HG02885 (cell line): ENCODE measurements around the gene PCYT1A.
"Not testable (repeated sequence)": the region's sequence is repeated elsewhere in the genome, so short reads cannot be mapped to it uniquely, and the experiment has no call there.

Experiments used
- ATAC-seq: cut with Tn5 transposase; IDR thresholded peaks from one replicate; pipeline ENCODE4 v1.9.1; 2021; ENCODE audit warnings: mild to moderate bottlenecking; ENCODE audit not compliant: unreplicated experiment, poor library complexity

PCYT1A gene

DNA sequence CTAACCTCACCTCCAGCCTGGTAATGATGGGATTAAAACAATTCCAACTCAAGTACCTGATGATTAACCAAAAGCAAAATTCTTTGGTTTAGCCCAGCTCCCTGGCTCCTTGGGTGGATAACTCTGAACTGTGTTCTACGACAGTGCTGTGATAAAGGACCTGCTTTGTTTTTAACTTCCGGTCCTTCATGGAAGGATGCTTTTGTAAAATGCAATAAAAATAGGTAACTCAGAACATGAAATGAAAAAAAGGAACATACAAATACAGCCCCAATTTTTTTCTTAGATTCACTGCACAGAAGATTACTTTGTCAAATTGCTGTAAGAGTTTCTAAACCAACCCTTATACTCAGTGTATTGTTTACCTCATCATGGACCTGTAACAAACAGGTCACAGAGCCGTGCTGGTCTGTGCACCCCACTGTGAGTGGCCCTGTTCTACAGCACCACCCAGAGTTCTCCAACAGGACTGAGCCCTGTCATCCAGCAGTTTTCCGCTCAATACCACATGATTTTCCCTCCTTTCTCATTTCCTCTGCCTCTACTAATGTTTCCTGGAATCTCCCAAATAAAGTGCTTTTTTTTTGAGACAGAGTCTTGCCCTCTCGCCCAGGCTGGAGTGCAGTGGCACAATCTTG is 4.9 kb upstream of the PCYT1A start:
- ATAC-seq, result peak; percentile 42

GRCh38 chr3:196288141-196288460 is 575 bp upstream of the PCYT1A start:
- no peak for ATAC-seq

GRCh38 chr3:196287090-196287439 is 461 bp downstream of the PCYT1A start:
- peak; percentile 30 for ATAC-seq

GRCh38 chr3:196284396-196284795 is 3.1 kb downstream of the PCYT1A start:
- no peak for ATAC-seq

- ATAC-seq, result no peak
These were observed 5.6 kb downstream of the PCYT1A start for GRCh38 chr3:196281962-196282361.

GRCh38 chr3:196280689-196281440 is 6.7 kb downstream of the PCYT1A start:
- peak; percentile 67 for ATAC-seq

DNA sequence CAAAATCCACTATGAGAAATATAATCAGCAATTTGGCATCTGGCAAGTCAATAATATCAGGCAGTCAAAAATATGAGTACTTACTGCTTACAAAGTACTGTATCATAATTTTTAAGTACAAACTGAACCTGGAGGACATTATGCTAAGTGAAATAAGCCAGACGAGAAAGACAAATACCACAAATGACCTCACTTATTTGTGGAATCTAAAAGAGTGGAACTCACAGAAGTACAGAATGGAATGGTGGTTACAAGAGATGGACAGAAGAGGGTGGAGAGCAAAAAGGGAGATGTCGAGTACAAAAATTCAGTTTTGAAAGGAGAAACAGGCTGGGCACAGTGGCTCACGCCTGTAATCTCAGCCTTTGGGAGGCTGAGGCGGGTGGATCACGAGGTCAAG is 12.4 kb downstream of the PCYT1A start:
- ATAC-seq, result no peak

DNA sequence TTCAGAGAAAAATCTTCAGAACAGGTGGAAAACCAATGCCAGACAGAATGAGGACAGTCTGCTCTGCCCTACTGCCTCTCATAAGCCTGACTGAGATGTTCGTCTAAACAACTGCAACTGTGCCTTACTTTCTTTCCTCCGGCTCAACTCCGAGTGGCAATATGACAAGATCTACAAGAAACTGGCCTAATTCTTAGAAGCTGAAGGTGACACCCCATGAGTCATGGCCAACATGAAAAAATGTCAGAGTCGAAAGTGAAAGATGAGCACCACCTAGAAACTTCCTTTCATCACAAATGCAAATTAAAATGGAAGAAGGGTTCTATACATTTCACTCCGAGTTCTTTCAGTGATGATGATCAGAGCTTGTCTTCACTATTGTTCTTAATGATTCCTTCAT is 12.9 kb downstream of the PCYT1A start:
- ATAC-seq, result peak; percentile 82

DNA sequence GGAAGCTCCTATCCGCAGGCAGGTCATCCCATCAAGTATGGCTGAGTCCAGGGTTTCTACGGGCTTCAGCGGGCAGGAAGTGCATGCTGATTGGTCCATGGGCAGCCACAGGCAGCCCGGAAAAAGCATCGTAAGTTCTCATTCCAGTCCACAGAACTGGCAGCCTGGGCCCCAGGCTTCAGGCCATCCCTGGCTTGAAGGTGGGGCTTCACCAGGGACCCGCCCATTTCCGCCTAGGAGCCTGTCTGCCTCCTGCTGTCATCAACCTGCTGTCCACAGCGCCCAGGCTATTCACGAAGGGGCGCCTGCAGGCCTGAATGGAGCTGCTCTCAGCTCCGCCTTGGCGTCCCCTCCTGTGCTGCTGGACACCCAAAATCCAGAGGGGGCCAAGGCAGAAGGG is 13.9 kb downstream of the PCYT1A start:
- ATAC-seq, result no peak

DNA sequence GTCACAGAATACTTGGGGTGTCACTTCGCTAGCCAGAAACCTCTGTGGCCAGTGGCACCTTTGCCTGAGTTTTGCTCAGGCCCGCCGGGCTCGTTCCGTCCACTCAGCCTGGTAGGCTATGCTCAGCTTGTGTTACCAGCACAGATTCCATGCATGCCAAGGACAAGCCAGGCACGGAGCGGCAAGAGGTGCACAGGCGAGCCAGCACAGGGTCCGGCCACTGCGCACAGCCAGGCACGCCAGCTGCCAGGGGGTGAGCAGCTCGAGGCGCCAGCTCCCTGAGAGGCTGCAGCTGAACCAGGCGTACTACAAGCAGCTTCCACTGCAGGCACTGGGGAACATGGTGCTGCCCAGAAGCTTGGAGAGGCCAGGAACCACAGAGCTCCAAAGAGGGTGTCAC is 14.7 kb downstream of the PCYT1A start:
- ATAC-seq, result no peak

- ATAC-seq, result no peak
These were observed 17.0 kb downstream of the PCYT1A start for GRCh38 chr3:196270499-196270898.

DNA sequence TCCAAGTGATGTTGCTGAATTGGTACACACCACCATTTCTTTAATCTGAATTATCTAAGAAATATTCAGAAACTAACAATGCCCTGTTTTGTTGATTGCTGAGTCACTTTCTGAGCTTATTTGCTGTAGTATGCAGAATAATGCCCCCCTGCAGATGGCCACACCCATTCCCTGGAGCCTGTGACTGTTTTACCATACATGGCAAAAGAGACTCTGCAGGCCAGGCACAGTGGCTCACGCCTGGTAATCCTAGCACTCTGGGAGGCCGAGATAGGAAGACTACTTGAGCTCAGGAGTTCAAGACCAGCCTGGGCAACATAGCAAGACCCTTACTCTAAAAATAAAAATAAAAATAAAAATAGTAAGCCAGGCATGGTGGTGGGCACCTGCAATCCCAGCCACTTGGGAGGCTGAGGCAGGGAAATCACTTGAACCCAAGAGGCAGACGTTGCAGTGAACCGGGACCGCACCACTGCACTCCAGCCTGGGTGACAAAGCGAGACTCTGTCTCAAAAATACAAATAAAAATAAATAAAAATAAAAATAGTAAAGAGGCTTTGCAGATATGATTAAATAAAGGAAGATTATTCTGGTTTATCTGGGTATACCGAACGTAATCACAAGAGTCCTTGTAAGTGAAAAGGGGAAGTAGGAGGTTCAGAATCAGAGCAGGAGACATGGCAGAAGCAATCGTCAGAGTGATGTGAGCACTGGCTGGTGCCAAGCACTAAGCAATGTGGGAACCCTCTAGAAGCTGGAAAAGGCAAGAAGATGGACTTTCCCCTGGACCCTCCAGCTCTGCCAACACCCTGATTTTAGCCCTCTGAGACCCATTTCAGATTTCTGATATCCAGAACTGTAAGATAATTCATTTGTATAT is 19.0 kb downstream of the PCYT1A start:
- no peak for ATAC-seq

DNA sequence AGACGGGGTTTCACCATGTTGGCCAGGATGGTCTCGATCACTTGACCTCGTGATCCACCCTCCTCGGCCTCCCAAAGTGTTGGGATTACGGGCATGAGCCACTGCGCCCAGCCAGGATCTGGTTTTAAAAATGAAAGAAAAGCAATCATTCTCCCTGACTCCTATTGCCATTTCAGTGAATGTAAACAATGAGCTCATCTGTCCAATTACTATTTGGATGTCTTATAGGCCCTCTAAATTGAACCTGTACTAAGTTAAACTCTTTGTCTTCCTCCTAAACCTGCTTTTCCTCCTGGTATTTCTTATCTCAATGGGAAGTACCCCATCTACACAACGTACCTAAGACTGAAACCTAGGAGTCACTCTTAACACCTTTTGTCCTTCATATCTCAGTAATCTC is 23.7 kb downstream of the PCYT1A start:
- ATAC-seq, result no peak

DNA sequence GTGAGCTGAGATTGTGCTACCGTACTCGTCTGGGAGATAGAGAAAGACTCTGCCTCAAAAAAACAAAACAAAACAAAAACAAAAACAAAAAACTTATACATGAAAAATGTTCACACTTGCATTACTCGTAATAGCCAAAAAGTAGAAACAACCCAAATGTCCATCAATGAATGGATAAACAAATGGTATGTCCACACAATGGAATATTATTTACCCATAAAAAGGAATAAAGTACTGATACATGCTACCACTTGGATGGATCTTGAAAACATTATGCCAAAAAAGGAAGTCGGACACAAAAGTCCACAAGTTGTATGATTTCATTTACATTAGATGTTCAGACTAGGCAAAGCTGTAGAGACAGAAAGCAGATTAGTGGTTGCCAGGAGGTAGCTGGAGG is 26.7 kb downstream of the PCYT1A start:
- no peak for ATAC-seq

GRCh38 chr3:196255776-196256175 is 31.8 kb downstream of the PCYT1A start:
- ATAC-seq, result no peak

- no peak for ATAC-seq
These were observed 32.9 kb downstream of the PCYT1A start for GRCh38 chr3:196254376-196255283.

DNA sequence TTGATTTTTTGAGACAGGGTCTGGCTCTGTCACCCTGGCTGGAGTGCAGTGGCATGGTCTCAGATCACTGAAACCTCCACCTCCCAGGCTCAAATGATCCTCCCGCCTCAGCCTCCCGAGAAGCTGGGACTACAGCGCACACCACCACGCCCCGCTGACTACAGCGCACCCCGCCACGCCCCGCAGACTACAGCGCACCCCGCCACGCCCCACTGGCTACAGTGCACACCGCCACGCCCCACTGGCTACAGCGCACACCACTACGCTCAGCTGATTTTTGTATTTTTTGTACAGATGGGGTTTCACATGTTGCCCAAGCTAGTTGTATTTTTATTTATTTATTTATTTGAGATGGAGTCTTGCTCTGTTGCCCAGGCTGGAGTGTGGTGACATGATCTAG is 35.6 kb downstream of the PCYT1A start:
- no peak for ATAC-seq

DNA sequence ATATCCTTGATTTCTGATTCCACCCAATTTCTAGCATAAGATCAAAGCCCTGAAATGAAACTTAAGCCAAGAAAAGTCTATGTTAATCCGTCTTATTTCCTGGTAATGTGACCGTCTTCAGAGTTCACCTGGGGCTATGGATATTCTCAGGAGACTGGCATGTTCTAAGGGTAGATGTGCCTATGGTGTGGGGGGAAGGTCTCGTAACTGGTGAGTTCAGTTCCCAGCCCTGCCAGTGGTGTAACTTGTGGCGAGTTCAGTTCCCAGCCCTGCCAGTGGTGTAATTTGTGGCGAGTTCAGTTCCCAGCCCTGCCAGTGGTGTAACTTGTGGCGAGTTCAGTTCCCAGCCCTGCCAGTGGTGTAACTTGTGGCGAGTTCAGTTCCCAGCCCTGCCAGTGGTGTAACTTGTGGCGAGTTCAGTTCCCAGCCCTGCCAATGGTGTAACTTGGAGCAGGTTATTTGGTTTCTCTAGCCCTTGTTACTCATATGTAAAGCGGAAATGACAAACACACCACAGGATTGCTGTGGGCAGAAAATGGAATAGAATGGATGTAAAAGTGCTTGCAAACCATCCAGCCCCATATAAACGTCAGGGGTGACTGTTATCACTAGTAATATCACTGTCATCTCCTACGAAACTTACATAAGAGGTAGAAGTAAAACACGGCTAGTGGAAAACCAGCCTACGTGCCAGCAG is 40.8 kb downstream of the PCYT1A start:
- ATAC-seq, result no peak

DNA sequence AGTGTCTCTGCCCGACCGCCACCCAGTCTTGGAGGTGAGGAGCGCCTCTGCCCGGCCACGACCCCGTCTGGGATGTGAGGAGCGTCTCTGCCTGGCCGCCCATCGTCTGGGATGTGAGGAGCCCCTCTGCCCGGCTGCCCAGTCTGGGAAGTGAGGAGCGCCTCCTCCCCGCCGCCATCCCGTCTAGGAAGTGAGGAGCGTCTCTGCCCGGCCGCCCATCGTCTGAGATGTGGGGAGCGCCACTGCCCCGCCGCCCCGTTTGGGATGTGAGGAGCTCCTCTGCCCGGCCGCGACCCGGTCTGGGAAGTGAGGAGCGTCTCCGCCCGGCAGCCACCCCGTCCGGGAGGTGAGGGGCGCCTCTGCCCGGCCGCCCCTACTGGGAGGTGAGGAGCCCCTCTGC is 43.4 kb downstream of the PCYT1A start:
- not testable (repeated sequence) for ATAC-seq

DNA sequence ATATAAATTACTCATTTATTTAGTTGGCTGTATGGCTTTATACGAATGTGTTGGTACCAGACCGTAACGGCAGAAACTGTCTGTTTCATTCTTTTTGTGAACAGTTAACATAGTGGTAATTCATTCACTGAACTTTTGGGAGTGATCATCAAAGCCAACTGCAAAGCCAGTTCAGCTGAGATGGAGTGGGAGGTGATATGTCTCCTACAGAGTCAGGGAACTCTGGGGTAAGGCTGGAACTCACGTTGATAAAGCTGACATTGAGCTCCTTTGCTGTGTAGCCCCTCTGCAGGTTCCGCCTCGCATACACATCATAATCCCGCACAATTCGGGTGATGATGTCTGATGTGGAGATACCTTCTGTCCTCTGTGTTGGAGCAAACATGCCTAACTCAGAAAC is 45.8 kb downstream of the PCYT1A start:
- ATAC-seq, result no peak
